ENCODE data around the gene ST3GAL3. TPM values are rescaled to one million over a fixed set of nuclear protein-coding genes. Genes with fewer than 3 reads are reported as not detected.

Gene ST3GAL3
- total RNA-seq, 2 donors from 2014 or later = 15.5 to 20.6 TPM

DNA sequence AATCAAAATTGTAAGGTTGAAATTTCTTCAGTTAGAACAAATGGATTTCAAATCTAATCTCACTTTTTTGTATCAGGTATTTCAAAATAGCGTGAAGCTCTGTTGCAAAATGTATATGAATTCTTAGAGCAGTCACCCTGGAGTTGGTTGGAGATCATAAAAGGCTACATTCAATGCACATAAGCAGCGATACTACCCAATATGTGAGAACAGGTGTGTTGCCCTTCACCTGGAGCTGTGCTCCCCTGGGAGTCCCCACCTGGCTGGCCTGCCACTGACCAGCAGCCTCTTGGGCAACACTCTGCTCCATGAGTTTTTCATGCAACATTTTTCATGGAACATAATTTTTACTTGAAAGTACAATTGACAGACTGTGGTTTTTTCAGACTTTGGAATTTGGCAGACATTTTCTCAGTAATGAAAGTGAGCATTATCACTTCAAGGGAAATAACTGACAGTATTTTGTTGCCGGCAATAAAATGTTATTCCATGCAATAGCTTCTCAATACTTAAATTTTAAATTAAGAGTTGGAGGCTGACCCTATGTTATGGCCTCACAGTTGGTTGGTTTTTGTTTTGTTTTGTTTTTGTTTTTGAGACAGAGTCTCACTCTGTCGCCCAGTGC, 95.1 kb downstream of the ST3GAL3 start:
- no peaks in the 10 kb centered on the region for H3K36me3 ChIP-seq
- TF ChIP-seq CTCF (IDR thresholded peaks at IDR 0.05) = no peak
- no peak overlapping the region for H3K4me3 ChIP-seq
- H3K27ac ChIP-seq = no peak overlapping the region
- no peaks in the 10 kb centered on the region for H3K9me3 ChIP-seq
- no peak for DNase-seq (ENCODE audit: low spot score)
- no peaks in the 10 kb centered on the region for H3K4me1 ChIP-seq
- H3K27me3 ChIP-seq = no peaks in the 10 kb centered on the region

- Histone ChIP-seq H3K9me3 (no peaks in the 10 kb centered on the region), H3K27ac (no peak overlapping the region), H3K27me3 (no peaks in the 10 kb centered on the region), H3K4me3 (no peak overlapping the region), H3K36me3 (no peaks in the 10 kb centered on the region), H3K4me1 (no peaks in the 10 kb centered on the region)
- DNase-seq (ENCODE audit: low spot score) = no peak
- no peak for TF ChIP-seq CTCF (IDR thresholded peaks at IDR 0.05)
These were observed 95.8 kb downstream of the ST3GAL3 start for GRCh38 chr1:43803105-43803504.

DNA sequence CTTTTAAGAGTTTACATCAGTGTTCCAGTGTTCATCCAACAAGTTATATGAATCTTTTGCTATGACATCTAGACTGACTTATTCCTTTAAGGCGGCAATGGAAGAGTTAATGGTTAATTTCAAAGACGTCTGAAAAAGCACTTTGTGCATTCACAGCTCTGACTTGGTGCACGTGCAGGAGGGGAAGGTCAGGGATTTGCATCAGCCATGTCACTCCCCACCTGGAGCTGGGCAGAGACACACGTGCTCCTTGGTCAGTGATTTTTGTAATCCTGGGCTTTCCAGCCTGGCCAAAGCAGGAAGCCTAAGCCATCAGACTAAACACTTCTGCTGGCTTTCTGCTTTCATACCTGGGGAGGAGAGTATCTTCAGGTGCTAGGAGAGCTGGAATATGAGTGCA, 96.3 kb downstream of the ST3GAL3 start:
- Histone ChIP-seq H3K27me3 (no peaks in the 10 kb centered on the region), H3K36me3 (no peaks in the 10 kb centered on the region), H3K4me3 (no peak overlapping the region), H3K27ac (no peak overlapping the region), H3K9me3 (peaks cover 0 to 1% of the 10 kb centered on the region in 2 donors), H3K4me1 (no peaks in the 10 kb centered on the region)
- no peak for DNase-seq (ENCODE audit: low spot score)
- no peak for TF ChIP-seq CTCF (IDR thresholded peaks at IDR 0.05)

DNA sequence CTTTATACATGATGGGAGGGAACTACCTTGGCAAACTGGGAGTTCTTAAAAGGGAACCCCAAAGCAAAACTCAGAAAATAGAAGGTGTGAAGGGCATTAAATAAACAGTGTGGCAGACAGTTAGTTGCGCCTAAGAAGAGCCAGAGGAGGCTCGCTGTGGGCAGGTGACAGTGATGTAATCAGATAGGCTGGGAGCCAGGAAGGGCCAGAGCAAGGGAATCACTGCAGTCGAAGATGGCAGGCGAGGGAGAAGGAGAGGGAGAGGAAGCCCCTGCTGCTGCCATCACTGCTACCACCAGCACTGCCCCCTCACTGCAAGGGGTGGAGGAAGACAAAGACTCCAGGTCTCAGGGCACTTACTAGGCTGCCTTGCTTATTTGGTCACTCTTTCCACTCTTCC, 97.2 kb downstream of the ST3GAL3 start:
- Histone ChIP-seq H3K27ac (no peak overlapping the region), H3K4me3 (no peak overlapping the region), H3K9me3 (peaks cover 0 to 8% of the 10 kb centered on the region in 2 donors), H3K36me3 (no peaks in the 10 kb centered on the region), H3K27me3 (no peaks in the 10 kb centered on the region), H3K4me1 (no peaks in the 10 kb centered on the region)
- TF ChIP-seq CTCF (IDR thresholded peaks at IDR 0.05) = no peak
- DNase-seq (ENCODE audit: low spot score) = no peak

- Histone ChIP-seq H3K9me3 (peaks cover 0 to 8% of the 10 kb centered on the region in 2 donors), H3K4me1 (no peaks in the 10 kb centered on the region), H3K36me3 (no peaks in the 10 kb centered on the region), H3K27ac (no peak overlapping the region), H3K4me3 (no peak overlapping the region), H3K27me3 (no peaks in the 10 kb centered on the region)
- no peak for DNase-seq (ENCODE audit: low spot score)
- no peak for TF ChIP-seq CTCF (IDR thresholded peaks at IDR 0.05)
These were observed 98.0 kb downstream of the ST3GAL3 start for GRCh38 chr1:43805340-43805739.

DNA sequence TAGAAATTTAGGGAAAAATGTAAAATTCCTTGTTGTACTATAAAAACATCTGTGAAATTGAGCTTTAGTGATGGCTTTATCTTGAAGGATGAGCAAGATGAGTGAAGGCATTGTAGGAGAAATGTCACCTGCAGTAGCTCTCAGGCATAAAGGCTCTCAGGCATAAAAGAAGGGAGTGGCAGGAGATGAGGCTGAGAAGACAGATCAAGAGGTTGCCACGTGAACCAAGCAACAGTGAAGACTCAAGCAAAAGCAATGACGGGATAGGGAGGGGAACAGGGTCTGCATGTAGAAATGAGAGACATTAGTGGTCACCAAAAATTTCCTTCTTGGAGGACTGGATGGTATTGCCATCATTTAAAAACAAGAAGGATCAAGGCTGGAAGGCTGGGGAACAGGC, 98.8 kb downstream of the ST3GAL3 start:
- DNase-seq (ENCODE audit: low spot score) = no peak
- no peaks in the 10 kb centered on the region for H3K27me3 ChIP-seq
- TF ChIP-seq CTCF (IDR thresholded peaks at IDR 0.05) = no peak
- no peak overlapping the region for H3K27ac ChIP-seq
- no peaks in the 10 kb centered on the region for H3K4me1 ChIP-seq
- peaks cover 0 to 8% of the 10 kb centered on the region in 2 donors for H3K9me3 ChIP-seq
- no peak overlapping the region for H3K4me3 ChIP-seq
- no peaks in the 10 kb centered on the region for H3K36me3 ChIP-seq

Data from right atrium auricular region (tissue), 2 donors.